ENCODE data around the gene ACBD6. TPM values are rescaled to one million over a fixed set of nuclear protein-coding genes. Genes with fewer than 3 reads are reported as not detected.

ACBD6 gene
- polyA plus RNA-seq, 3 donors, result 68.9 to 79.7 (median 71.2) TPM

DNA sequence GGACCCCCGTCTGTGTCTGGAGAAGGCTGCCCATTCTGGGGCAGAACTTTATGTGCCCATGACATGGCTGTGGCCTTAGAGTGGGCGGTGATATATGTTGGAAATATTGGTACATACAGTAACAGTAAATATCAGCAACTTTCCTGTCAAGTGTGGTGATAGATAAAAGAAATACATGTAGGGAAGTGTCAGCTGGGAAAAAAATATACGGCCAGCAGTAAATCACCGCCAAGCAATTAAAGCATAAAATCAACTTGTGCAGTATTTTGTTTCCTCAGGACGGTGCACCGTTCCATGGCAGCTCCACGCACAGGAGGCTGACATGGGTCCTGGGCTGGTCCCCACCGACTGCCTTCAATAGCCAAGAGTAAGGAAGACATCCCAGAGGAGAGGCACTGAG lies 244.9 kb downstream of the ACBD6 start:
- no peak for DNase-seq (ENCODE audit: extremely low read depth in 1 of 11, low read depth in 9 of 11, low spot score in 4 of 11)

DNA sequence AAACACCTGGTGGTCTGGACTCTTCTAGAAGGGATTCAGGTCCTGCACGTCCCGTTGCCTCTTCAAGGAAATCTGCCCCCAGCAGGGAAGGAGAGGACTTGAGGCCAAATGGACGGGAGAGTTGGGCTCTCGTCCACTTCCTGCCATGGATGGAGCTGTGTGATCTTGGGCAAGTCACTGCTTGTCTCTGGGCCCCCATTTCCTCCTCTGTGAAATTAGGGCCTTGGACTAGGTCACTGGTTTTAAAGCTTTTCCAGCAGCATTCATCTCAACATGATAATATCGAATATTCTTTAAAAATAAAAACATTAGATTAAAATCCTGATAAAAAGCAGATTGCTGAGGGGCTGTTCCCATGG lies 245.4 kb downstream of the ACBD6 start:
- no peak for DNase-seq (ENCODE audit: extremely low read depth in 1 of 11, low read depth in 9 of 11, low spot score in 4 of 11)

DNA sequence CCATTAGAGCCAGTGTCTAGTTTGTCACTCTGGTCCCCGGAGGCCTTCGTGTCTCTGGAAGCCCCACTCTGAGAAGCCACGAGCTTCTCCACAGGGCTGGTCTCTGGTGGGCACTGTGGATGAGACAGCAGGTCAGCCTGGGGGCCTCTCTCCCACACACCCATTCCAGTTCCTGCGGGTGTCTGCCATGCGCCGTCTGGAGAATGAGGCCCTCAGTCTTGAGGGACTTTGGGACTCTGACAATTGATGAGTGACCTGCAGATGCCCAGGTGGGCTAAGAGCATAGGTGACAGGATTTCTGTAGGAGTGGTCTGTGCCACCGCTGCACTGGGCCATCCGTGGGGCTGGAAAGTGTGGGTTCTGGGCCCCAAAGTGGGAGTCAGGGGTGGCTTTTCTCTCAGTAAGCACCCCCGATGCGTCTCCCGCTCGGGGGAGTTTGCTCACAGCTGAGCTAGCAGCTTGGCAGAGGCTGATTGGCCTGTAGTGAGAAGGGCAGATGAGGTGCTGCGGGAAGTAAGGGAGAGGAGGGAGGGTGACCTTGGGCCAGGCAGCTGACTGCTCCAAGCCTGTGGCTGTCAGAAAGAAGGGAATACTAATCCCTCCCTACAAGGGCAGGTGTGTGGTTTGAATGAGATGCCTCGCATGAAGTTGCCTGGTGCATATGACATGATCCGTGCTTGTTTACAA lies 245.9 kb downstream of the ACBD6 start:
- no peak for DNase-seq (ENCODE audit: extremely low read depth in 1 of 11, low read depth in 9 of 11, low spot score in 4 of 11)

DNA sequence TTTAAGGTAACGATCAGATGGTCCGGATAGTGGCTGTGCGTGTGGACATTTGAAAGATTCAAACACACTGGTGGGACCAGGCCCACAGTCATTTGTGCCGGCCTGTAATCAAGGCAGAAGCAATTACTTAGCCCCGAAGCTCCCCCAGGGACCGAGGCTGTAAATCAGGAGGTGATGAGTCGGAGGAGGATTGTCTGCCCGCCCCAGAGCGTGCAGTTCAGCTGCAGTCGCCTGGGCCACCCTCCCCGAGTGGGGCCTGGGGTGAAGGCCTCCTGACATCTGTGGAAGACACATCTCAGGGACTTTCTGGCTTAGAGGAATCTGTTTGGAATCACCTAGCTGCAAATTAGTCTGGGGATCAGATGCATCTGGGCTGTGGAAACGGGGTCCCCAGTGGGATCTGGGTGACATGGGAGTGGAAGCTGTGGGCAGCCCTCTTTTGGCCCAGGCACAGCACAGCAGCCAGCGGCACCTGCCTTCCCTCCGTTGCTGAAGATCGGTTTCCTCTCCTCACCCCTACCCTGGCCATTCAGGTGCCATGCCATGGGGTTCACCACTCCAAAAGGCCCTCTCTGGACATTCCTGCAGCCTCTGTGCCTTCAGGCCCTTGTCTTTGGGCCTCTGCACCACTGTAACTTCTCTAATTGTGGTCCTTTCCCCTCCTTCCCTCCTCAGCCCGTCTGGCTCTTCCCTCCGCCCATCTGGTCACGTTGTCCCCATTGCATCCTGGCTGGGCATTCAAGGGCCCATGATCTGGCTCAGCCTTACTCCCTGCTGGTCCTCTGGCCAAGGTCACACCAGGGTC lies 246.6 kb downstream of the ACBD6 start:
- no peak for DNase-seq (ENCODE audit: extremely low read depth in 1 of 11, low read depth in 9 of 11, low spot score in 4 of 11)

DNA sequence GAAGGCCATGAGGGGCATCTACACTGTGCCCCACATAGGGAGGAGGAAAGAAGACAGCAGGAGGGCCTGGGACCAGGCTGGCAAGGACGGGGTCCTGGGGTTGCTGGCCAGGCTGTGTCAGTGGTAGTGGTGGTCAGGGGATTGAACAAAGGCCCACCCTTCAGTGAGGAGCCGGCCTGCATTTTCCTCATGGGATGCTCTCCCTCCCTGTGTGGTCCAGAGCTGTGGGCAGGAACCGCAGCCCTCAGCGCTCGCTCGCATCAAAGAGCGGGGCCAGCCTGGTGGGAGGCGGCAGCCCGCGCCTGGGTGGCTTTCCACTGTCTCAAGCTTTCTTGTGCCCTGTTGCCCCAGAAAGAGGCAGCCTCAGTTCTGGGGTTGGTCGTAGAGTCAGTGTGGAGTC lies 247.5 kb downstream of the ACBD6 start:
- DNase-seq (ENCODE audit: extremely low read depth in 1 of 11, low read depth in 9 of 11, low spot score in 4 of 11), result no peak

DNA sequence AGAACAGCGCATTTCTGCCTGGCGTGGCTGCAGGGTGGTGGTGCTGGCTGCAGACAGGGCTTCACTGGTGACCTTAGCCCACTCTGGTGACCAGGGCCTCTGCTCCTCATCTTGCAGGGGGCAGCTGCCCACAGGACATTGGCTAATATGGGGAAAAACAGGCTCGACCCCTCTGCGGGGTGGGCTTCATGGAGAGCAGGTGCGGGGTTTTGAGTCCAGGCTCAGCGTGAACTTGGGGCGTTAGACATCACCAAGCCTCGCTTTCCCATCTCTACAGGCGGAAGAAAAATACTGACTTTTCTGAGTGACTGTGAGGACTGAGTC lies 247.9 kb downstream of the ACBD6 start:
- DNase-seq (ENCODE audit: extremely low read depth in 1 of 11, low read depth in 9 of 11, low spot score in 4 of 11), result no peak

DNA sequence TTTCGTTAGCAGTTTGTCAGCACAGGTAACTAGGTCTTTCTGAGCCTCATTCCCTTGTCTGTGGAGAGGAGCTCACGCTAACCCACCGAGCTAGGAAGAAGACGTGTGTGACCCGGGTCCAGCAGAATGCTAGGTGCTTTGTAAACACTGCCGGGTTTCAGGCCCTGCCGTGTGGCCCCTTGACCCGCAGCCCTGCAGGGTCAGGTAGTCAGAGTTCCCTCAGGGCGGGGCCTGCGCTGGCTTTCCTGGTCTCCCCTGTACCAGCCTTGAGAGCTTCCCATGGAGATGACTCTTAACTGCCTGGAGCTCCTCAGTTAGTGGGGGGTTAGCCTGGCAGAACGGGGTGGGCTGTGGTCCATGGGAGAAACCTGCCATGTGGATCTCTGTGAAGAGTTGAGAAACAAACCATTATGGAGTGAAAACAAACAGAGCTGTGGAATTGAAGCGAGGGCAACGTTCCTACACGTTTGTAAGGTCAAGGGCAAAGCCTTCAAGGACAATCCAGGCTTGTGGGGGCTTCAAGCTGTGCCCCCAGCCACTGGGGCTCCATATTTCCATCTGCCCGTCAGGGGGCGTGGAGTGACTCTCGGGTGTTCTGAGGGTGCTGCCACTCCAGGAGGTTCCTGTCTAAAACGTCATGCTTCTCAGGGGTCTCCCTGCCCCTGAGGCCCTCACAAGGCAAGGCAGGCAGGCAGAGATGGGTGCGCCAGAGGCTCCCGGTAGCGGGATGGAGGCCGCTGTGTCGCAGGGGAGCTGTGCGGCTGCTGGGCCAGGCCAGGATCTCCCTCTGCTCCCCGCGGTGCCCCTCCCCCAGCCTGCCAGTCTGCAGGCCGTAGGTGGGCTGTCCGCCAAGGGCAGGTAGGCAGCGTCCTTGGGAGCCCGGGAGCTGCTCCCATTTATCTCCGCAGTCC lies 248.5 kb downstream of the ACBD6 start:
- DNase-seq (ENCODE audit: extremely low read depth in 1 of 11, low read depth in 9 of 11, low spot score in 4 of 11), result no peak

DNA sequence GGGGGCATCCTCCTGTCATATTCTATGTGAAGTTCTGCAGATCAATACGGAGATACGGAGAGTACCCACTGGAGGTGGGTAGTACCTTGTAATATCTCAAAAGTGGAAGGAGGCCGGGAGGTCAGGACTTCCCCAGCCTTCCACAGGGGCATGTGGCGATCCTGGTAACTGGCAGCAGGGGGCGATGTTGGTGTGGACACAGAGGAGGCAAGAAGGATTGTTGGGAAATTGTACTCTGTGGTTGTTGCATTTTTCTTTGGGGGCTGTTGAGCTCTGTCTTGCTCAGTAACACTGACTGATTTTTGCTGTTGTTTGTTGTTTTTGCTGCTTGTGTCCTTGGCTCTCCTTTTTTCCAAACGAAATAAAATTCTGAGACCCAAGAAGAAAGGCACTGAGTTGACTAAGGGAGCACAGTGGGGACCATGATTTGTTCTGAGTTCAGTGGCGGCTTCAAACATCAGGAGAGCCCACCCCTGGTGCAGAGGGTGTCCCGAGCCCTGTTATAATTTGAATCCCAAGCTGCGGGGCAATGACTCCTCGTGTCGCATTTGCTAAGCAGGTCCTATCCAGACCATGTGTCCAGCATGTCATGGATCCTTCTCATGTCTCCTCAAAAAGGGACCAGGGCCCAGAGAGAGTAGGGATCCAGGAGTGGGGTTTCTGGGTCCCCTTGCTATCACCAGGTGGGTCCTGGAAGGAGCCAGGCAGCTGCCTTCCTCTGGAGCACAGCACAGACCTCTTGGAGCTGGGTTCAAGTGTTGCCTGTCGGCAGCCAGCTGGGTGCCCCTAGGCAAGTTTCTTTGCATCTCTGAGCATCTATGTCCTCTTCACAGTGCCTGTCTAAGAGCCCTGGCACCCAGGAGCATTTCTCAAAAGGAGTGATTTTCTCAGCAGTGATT lies 249.5 kb downstream of the ACBD6 start:
- DNase-seq (ENCODE audit: extremely low read depth in 1 of 11, low read depth in 9 of 11, low spot score in 4 of 11), result no peak

DNA sequence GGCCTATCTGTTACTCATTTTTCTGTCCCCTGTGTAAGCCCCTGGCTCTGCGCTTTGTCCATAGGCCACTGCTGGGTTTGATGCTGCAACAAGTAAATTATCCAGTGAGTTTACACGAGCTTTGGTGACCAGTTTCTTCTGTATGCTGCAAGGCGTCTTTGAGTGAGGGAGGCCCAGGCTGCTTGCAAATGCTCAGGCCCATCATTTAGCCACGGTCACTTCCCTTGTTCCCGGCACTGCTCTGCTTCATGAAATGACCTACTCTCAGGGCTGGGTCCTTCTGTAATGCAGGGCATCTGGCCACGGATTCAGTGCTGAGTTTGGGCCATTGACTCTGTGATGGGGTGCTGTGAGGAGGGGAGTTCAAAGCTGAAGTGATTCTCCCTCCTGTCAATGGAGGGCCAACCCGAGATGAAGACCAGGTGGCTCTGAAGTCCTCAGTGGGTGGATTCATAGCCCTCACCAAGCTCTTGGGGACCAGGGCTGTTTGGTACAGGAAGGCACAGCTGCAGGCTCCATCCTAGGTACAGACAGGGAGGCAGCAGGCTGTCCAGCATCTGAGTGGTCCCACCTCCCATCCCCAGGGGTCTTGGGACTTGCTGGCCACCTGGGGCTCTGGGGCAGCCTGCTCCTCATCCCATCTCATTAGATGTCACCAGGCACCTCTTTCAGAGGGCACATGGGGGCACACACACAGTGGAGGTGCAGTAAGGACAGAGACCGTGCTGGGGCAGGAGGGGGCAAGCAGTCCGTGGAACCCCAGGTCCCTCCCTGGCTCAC lies 250.7 kb downstream of the ACBD6 start:
- DNase-seq (ENCODE audit: extremely low read depth in 1 of 11, low read depth in 9 of 11, low spot score in 4 of 11), result no peak

DNA sequence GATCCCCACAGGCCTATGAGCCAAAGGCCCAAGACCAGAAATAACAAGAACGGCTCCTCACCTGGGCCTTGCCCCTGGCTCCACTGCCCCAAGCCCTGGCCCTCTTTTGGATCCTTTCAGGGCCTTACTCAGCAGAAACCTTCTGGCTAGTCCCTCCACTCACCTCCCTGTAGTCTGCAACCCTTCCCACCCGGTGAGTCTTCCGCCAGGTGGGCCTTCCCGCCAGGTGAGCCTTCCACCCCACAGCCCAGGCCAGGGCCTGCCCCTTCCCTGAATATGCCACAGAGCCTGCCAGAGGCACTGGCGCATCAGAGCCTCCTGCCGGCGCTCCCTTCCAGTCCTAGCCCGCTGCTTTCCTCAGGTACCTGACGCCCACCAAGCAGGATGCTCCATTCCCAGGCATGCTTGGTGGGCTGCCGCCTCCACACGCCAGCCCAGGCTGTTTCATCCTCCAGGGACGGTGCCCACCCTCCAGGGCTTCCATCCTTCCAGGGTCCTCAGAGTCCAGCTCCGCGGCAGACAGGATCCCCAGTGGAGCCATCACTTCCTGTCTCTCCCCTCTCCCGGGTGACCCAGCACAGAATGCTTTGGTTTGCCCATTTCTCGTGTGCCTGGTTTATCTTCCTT lies 251.4 kb downstream of the ACBD6 start:
- no peak for DNase-seq (ENCODE audit: extremely low read depth in 1 of 11, low read depth in 9 of 11, low spot score in 4 of 11)

DNA sequence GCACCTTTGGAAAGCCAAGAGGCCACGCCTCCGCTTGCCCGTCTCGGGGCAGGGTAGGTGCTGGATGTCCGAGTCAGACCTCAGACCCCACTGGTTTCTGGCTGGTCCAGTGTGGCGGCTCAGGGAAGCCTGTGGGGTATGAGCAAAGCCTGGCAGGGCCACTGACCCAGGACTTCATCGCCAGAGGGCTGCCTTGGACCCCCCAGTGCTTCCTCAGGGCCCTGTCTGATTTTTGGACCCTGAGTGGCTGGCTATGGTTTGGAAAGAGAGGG lies 251.9 kb downstream of the ACBD6 start:
- DNase-seq (ENCODE audit: extremely low read depth in 1 of 11, low read depth in 9 of 11, low spot score in 4 of 11), result no peak

DNA sequence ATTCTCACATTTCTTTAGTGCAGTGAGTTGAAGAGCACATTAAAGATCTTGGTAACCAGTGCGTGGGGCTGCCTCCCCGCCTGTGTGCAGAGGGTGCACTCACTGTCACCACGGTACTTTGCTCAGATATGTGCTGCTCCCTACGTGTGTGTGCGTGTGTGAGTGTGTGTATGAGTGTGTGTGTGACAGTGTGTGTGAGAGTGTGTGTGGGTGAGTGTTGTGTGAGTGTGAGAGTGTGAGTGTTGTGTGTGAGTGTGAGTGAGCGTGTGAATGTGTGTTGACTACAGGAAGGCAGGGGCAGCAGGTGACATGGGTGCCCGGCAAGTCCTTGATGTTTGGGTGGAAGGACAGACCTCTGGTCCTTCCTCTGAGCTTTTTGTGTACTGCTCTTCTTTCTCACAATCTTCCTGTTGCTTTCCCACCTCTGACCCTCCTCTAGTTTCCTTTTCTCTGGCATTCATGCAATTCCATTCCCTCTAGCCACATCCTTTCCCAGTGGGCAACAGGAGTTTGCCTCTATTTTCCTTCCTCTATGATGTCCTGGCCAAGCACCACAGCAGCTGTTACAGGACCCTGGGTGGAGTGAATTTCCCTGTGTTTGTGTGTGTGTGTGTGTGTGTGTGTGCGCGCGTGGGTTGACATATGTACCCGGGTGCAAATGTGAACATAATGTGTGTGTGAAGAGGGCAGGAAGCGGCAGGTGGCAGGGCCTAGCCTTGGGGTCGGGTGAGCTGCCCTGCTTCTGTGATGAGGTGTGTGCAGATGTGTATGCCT lies 252.5 kb downstream of the ACBD6 start:
- DNase-seq (ENCODE audit: extremely low read depth in 1 of 11, low read depth in 9 of 11, low spot score in 4 of 11), result no peak

DNA sequence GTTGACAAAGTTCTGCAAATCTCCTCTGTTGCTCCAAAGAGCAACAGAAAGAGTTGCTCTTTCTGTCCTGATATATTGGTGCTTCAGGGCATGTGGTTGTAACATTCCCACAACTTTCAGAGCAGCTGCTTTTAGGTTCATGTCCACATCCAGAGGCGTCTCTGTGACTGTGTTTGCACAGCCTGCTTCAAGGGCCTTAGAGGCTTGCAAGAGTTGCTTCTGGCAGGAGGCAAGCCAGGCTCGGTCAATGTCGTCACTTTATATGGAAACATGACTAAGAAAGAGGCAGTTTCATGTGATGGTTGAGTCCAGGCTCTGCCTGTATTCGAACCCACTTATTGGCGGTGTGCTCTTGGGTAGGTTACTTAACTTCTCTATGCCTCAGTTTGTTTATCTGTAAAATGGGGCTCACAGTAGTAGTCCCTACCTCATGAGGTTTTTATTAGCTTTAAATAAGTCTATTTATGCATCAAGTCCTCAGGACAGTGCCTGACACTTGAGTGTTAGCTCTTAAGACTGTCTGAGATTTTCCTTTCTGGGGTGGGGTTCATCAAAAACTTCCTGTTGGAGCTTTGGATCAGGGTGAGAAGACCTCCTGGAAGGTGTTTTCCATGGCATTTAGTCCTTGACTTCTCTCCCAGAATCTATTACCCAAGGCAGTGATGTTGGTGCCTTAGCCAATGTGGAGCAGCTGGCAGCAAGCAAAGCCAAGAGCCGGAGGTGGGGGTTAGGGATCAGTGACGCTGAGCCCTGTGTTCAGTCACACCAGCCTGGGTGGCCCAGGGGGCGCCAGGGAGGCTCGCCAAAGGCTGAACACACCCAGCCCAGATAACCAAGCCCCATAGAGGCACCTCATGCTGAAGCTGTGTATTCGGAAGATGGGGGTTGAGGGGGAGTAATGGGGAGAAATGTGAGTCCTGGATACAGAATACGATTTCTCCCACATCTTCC lies 253.4 kb downstream of the ACBD6 start:
- no peak for DNase-seq (ENCODE audit: extremely low read depth in 1 of 11, low read depth in 9 of 11, low spot score in 4 of 11)

DNA sequence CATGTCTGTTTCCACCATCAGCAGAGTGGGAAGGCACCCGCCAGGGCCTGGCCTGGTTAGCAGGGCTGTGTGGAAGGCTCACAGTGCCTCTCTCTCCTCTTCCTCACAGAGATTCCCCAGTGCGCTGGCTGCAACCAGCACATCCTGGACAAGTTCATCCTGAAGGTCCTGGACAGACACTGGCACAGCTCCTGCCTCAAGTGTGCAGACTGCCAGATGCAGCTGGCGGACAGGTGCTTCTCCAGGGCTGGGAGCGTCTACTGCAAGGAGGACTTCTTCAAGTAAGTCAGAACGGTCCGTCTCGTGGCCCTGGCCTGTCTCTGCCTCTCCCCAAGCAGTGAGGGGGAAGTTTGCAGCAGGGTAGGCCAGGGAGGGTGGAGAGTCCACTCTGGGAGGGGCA lies 254.2 kb downstream of the ACBD6 start:
- DNase-seq (ENCODE audit: extremely low read depth in 1 of 11, low read depth in 9 of 11, low spot score in 4 of 11), result no peak

DNA sequence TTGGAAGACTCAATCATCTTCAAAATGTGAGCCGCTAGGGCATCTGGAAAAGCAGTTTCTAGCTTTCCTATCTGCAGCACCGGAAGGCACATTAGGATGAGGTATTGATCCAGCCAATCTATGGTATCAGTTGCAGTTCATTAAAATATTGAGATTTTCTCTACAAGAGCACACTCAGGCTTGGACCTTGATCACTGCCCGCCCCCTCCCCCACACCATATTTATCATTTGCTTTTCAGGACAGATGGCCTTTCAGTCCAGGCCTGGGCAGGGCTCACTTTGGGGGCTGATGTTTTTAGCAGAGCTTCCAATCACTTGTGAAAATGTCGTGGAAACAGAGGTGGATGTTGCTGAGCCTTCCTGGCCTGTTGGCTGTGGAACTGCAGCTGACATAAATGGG lies 254.8 kb downstream of the ACBD6 start:
- DNase-seq (ENCODE audit: extremely low read depth in 1 of 11, low read depth in 9 of 11, low spot score in 4 of 11), result no peak

DNA sequence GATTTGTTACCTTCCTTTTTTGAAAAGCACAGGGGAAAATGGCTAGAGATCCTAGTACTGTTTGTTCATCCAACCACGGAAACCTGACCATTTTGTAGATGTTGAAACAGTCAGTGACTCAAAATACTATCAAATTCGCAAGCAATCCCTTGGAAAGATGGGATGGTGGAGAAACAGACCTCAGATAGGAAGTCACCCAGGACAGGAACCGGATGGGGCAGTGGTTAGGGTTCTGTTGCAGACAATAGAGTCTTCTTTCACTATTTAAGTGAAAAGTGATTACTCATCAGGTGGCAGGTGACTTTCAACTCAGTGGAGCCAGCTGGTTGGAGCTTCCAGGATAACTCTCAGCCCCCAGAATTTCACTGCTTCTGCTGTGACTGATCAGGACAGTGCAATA lies 255.3 kb downstream of the ACBD6 start:
- DNase-seq (ENCODE audit: extremely low read depth in 1 of 11, low read depth in 9 of 11, low spot score in 4 of 11), result no peak

All from renal cortex interstitium (tissue), 11 donors.